ENCODE data around the gene OGDH.

- TF ChIP-seq TBL1XR1 (IDR thresholded peaks at IDR 0.05; ENCODE audit: low read depth, low read length) (no peak), FOXM1 (IDR thresholded peaks at IDR 0.05; ENCODE audit: low read depth, low read length) (no peak), CTCF (IDR thresholded peaks at IDR 0.05 in 2 of 3, conservative IDR thresholded peaks at IDR 0.05 in 1 of 3; ENCODE audit: control insufficient read depth in 2 of 3, extremely low read depth in 1 of 3, insufficient read depth in 1 of 3, low read depth in 3 of 3, low read length in 3 of 3) (no peak), YY1 (IDR thresholded peaks at IDR 0.05; ENCODE audit: low read depth, low read length) (no peak), CHD2 (IDR thresholded peaks at IDR 0.05; ENCODE audit: borderline replicate concordance, low read depth, low read length) (no peak), NR2C2 (IDR thresholded peaks at IDR 0.05; ENCODE audit: borderline replicate concordance, control insufficient read depth, insufficient read length, low read depth) (no peak), NRF1 (conservative IDR thresholded peaks at IDR 0.05; ENCODE audit: low read depth, low read length) (no peak), RAD21 (IDR thresholded peaks at IDR 0.05; ENCODE audit: insufficient read depth, low read depth, low read length) (no peak), POLR2AphosphoS5 (IDR thresholded peaks at IDR 0.05; ENCODE audit: low read length) (no peak; the same call in 1 of the 2 replicates), RBBP5 (conservative IDR thresholded peaks at IDR 0.05) (no peak), CEBPB (IDR thresholded peaks at IDR 0.05; ENCODE audit: borderline replicate concordance in 1 of 2, low read depth in 2 of 2, low read length in 2 of 2) (no peak), SP1 (IDR thresholded peaks at IDR 0.05; ENCODE audit: low read depth, low read length) (no peak)
These were observed 143.6 kb downstream of the OGDH start for GRCh38 chr7:44749992-44750391.
